ENCODE data around the gene LNPK.
A peak's percentile ranks its signal among the peaks of the same experiment; 100 is the strongest.
"Not testable (repeated sequence)": the region's sequence is repeated elsewhere in the genome, so short reads cannot be mapped to it uniquely, and the experiment has no call there.

Gene LNPK, protein sequence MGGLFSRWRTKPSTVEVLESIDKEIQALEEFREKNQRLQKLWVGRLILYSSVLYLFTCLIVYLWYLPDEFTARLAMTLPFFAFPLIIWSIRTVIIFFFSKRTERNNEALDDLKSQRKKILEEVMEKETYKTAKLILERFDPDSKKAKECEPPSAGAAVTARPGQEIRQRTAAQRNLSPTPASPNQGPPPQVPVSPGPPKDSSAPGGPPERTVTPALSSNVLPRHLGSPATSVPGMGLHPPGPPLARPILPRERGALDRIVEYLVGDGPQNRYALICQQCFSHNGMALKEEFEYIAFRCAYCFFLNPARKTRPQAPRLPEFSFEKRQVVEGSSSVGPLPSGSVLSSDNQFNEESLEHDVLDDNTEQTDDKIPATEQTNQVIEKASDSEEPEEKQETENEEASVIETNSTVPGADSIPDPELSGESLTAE

GRCh38 chr2:176001916-176002687 is at the start of gene LNPK:
LNPK (minus strand) TSS chr2:176002267; CDS start chr2:175995584, 6,683 bp downstream.
- peak; percentile 88 for DNase-seq

DNA sequence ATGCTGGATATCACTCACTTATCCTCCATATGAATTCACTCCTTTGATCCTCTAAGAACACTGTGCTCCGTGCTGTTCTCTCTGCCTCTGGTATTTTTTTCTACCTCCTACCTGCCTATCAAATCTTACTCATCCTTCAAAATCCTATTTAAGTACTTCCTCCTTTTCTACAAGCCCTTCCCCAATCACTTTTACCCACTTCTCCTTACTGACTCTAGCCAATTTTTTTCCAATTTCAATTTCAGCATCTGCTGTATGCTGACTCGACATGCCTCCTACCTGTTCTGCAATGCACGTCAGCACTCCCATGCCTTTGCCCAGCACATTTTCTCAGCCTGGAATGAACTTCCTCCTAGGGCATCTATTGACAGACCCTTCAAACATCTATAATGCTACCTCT is 37.3 kb upstream of the LNPK start:
- DNase-seq = peak; percentile 23

- DNase-seq = no peak
Measured at GRCh38 chr2:176038694-176039093, 36.6 kb upstream of the LNPK start.

DNA sequence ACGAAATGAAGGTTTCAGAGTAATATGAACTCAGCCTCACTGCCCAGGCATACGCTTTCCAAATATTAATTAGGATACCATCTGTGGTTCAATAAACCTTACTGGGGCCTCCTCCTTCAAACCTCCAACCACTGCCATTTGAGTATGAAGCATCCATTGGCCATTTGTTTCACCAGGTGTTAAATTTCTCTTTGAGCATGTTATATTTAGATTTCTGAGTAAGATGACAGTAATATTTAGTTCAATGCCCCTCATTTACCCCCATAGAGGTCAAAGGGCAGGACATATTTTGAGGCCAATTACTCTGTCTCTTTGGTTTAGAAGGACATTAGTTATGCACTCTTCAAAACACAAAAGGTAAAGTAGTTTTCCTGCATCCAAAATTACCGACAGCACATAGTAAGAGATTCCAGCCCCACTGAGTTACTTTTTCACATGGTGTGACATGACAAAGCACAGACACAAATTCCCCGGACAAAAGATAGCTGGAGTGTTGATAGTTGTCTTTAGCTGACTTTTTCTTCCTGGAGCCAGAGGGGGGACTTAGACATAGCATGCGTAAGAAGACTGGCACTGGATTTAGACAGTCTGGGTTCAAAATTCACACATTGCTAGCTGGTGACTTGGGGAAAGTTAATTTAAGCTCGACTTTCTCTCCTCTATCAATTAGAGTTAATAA is 33.1 kb upstream of the LNPK start:
- no peak for DNase-seq

- no peak for DNase-seq
Measured at GRCh38 chr2:176027806-176028205, 25.7 kb upstream of the LNPK start.

DNA sequence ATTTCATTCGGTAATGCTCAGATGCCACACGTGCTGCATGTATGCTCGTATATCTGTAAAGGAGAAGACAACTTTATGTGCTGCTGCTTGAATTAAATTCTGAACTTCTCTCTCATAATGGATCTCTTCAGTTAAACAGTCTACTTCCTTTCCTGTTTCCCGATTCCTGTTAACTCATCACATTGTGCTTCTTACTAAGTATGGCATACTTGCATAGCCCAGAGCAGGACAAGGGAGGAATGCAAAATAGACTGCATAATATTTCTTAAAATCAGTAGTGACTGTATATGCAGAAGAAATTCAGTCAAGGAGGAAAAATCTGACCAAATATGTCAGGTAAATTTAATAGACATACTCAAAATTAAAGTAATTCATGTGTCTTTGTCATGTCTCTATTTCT is 23.9 kb upstream of the LNPK start:
- DNase-seq = no peak

- DNase-seq = no peak
Measured at GRCh38 chr2:176024083-176024482, 22.0 kb upstream of the LNPK start.

- no peak for DNase-seq
Measured at GRCh38 chr2:176022048-176022447, 20.0 kb upstream of the LNPK start.

DNA sequence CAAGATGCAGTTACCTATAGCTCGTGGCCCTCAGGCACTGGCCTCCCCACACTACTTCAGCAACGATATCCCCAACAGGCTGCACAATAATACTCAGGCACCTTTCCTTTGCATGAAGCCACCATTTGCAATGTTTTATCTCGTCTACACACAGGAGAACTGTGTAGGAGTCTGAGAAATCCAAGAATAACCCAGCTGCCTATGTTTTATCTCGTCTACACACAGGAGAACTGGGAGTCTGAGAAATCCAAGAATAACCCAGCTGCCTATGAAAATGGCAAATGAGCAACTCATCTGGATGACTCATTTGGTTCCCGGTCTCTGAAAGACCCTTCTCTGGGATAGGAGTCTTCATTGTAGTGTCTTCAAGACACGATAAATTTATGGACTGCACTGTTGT is 18.3 kb upstream of the LNPK start:
- DNase-seq = no peak

DNA sequence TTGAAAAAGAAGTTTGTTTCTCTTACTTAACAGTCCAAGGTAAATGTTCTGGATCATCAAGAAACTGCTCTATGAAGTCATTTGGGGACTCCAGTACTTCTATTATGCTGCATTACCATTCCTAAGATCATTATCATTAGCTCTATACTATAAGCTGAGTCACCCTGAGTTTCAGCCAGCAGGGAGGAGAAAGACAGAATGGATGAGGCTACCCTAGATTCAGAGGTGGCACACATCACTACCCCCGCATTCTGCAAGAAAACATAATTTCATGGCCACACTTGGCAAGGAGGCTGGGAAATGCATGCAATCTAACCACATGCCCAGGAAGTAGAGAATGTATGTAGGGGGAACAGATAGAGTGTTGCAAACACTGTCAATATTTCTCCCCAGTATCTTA is 16.6 kb upstream of the LNPK start:
- no peak for DNase-seq

- no peak for DNase-seq
Measured at GRCh38 chr2:176009445-176009844, 7.4 kb upstream of the LNPK start.

- DNase-seq = no peak
Measured at GRCh38 chr2:176004934-176005333, 2.9 kb upstream of the LNPK start.

GRCh38 chr2:176003958-176004357 is 1.9 kb upstream of the LNPK start:
- DNase-seq = no peak

GRCh38 chr2:176002688-176003210 is 682 bp upstream of the LNPK start:
- no peak for DNase-seq

DNA sequence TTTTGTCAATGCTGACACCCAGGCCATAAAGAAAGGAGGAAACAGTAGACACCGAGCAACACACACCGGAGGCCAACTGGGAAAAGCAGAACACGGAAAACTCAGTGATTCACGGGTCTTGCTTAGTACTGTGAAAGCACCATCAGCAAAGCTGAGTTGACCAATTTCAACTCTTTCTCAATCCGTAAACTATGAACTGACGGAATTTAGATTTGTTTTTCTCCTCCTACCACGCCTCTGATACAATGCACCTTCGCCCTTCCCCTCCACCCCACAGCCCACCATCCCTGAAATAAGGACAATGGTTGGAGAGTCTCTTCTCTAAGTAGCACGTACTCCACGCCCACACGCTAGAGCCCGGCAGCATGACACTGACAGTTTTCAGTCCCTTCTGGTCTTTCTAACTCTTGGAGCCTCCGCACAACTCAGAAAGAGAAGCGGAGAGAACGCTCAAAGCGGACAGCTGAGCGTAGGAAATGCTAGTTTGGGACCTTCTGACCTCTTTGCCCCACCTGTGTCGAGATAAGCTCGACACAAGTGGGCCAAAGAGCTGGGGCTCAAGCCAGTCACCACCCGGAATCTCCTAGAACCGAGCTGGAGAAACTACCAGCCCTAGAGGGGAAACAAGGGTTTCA is 669 bp downstream of the LNPK start:
- DNase-seq = peak; percentile 90

- no peak for DNase-seq
Measured at GRCh38 chr2:175999283-175999819, 2.7 kb downstream of the LNPK start.

- no peak for DNase-seq
Measured at GRCh38 chr2:175990099-175990498, 12.0 kb downstream of the LNPK start.

DNA sequence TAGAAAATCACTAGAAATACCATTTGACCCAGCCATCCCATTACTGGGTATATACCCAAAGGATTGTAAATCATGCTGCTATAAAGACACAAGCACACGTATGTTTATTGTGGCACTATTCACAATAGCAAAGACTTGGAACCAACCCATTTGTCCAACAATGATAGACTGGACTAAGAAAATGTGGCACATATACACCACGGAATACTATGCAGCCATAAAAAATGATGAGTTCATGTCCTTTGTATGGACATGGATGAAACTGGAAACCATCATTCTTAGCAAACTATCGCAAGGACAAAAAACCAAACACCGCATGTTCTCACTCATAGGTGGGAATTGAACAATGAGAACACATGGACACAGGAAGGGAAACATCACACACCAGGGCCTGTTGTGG is 14.9 kb downstream of the LNPK start:
- DNase-seq = not testable (repeated sequence)

DNA sequence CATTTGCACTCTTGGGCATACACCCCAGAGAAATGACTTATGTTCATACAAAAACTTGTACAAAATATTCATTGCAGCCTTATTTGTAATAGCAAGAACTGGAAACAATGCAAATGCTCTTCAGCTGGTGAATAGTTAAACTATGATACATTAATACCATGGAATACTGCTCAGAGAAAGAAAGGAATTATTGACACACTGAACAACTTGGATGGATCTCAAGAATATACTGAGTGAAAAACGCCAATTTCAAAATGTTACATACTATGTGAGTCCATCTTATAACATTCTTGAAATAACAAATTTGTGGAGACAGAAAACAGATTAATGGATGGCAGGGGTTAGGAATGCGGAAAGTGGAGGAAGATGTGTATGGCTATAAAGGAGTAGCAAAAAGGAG is 17.2 kb downstream of the LNPK start:
- no peak for DNase-seq

- DNase-seq = no peak
Measured at GRCh38 chr2:175981551-175981950, 20.5 kb downstream of the LNPK start.

DNA sequence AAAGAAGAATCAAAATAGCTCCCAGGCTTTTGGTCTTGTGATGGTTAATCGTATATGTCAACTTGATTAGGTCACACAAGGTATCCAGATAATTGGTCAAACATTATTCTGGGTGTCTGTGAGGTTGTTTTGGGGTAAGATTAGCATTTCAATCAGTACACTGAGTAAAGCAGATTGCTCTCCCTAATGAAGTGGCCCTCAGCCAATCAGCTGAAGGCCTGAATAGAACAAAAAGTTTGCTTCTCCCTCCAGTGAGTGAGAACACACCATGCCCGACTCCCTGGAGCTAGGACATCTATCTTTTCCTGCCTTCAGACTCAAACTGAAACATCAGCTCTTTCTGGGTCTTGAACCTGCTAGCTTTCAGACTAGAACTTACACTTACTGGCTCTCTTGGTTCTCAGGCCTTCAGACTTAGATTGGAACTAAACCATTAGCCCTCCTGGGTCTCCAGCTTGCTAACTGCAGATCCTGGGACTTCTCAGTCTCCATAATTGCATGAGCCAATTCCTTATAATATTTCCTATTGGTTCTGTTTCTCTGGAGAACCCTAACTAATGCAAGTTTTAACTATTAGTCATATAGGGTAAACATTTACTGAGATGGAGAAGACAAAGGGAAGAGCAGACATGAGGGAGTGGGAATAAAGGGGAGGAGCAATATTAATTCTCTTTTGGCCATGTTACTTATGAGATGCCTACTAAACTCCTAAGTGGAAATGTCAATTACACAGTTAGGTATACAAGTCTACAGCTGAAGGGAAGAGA is 25.5 kb downstream of the LNPK start:
- no peak for DNase-seq

DNA sequence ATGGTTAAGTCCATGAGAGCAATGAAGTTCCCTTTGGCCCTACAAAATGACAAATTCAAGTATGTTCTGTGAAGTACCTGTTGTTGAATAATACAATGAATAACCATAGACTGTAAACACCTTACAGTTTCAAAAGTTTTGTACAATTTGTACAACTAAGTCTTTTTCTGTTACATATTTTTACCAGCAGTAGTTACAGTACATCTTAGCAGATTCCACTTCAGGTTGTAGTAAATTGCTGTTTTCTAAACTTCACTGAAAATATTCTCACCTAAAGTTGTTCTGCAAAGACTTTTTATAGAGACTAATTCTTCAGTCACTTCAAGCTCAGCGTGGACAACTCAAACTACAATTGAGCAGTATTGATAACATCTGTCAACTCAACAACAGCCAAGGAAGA is 28.7 kb downstream of the LNPK start:
- DNase-seq = no peak

Measured in inflammatory macrophage treated with lipopolysaccharide for 4 hours (primary cell).